Islet precursor cell (in vitro differentiated cells): ENCODE data around the gene TCF7L2.
A peak's percentile ranks its signal among the peaks of the same experiment; 100 is the strongest.

Experiments used
- DNase-seq: peaks from one replicate; pipeline ENCODE4 v3.0.0-alpha.2; 2018

Gene TCF7L2

DNA sequence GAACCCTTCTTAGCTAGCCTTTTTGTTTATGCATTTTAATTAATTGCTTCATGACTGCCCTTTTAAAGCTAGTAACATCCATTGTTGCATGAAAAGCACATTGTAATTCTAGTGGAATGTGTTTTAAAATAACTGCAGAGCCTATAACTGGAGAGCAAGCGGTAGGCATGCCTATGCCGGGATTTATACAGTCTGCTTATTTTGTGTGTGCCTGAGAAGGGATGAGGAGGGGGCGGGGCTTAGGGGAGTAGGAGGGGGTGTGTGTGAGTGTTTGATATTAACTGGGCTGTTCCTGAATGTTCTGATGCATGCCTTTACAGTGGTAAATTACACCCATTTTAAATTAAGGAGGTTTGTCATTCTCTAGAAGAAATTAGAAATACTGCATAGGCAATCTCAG is 208.1 kb downstream of the TCF7L2 start:
- DNase-seq, result peak; percentile 38

DNA sequence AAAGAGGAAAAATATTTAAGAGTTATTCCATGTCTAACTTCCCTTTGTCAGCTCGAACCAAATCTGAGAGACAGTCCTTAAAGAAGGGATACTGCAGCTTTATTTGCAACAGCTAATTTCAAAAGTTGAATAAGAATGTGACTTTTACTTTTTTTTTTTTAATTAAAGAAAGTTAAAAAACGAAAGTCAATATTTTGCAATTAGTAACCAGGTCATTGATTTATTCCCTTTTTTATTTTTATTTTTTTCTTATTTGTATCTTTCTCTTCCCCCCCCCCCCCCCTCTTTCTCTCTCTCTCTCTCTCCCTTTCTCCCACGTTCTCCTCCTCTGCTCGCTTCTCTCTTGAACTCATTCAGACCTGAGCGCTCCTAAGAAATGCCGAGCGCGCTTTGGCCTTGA is 209.5 kb downstream of the TCF7L2 start:
- no peak for DNase-seq

GRCh38 chr10:113160641-113161040 is 210.6 kb downstream of the TCF7L2 start:
- DNase-seq, result no peak

DNA sequence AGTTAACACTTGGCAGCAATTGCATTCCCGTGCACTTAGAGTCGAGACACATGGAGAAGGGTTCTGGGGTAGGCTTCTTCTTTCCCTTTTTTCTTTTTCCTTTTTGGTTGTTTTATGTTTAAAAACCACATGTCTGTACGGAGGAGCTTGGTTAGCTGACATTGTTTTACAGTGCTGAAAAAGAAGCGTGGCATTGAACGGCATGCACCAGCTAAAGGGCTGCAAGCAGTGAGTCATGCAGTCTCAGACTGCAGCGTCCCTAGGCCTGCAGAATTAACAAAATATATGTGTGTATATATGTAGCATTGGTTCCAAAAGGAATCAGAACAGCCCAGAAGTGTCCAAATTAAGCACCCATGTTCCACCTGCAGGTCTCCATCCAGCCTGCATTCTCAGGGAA is 211.0 kb downstream of the TCF7L2 start:
- DNase-seq, result no peak

DNA sequence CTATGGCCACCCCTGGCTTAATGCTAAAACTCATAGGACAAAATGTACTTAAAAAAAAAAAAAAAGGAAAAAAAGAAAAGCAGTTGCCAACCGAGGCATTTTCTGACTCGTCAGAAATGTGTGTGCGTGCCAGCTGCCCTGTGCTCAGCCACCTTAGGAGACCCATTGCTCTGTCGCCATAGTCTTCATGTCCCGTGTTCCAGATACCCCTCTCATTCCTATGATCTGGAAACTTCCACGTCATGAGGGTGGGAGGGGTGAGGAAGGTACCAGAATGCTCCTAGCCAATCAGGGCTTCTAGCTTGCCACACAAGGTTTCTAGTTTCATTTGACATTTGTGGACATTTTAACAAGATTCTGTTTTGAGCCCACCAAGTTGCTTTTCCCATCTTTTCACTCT is 212.9 kb downstream of the TCF7L2 start:
- DNase-seq, result no peak

DNA sequence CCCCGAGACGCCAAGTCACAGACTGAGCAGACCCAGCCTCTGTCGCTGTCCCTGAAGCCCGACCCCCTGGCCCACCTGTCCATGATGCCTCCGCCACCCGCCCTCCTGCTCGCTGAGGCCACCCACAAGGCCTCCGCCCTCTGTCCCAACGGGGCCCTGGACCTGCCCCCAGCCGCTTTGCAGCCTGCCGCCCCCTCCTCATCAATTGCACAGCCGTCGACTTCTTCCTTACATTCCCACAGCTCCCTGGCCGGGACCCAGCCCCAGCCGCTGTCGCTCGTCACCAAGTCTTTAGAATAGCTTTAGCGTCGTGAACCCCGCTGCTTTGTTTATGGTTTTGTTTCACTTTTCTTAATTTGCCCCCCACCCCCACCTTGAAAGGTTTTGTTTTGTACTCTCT is 215.6 kb downstream of the TCF7L2 start:
- DNase-seq, result no peak

DNA sequence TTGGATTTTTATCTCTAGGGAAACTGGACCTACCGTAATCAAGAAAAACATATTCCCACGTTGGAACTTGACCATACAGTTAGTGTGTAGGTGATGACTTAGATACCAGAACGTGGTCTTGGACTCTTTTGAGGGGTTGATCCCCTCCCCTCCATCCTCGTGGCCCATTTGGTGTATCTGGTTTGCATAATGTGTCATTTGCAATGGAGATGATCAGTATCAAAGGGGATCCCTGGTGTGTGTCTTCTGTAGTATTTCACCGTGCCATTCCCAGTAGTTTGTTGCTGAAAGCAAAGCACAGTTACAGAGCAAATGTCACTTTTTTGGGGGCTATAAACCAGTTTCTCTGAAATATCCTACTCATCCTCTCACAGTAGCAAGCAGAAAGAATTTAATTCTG is 217.7 kb downstream of the TCF7L2 start:
- no peak for DNase-seq

GRCh38 chr10:113168584-113168983 is 218.5 kb downstream of the TCF7L2 start:
- DNase-seq, result no peak

DNA sequence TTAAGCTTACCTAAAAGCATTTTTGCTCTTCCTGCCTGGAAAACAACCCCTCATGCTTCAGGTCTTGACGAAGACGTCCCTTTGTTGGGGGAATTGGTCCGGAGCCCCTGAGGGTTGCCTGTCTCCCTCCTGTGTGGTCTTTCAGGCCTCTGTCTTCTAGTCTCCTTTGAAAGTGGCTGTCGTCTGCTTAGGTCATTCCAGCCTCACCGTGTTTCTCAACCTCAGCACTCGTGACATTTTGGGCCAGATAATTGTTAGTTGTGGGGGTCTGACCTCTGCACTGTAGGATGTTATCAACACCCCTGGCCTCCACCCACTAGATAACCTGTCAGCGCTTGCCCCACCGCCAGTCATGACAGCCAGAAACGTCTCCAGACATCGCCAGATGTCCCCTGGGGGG is 219.1 kb downstream of the TCF7L2 start:
- peak; percentile 77 for DNase-seq

GRCh38 chr10:113169853-113170460 is 219.9 kb downstream of the TCF7L2 start:
- DNase-seq, result no peak

GRCh38 chr10:113171662-113172061 is 221.6 kb downstream of the TCF7L2 start:
- DNase-seq, result peak; percentile 70

DNA sequence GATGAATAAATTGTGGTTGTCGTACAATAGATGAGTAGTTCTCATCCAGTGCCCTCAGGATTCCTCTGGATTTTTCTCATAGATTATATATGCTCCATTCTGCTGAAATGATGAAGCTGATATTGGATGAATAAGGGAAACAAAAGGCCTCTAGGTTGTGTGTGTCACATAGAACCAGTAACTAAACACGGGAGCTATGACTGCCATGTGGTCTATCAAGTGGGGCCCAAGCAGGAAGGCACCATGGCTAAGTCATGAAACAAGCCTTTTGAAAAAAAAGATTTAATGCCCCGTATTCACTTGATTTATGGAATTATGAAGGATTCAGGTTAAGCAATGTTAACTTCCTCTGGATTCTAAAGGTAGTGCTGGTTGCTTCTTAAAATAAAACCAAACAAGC is 225.1 kb downstream of the TCF7L2 start:
- DNase-seq, result no peak

DNA sequence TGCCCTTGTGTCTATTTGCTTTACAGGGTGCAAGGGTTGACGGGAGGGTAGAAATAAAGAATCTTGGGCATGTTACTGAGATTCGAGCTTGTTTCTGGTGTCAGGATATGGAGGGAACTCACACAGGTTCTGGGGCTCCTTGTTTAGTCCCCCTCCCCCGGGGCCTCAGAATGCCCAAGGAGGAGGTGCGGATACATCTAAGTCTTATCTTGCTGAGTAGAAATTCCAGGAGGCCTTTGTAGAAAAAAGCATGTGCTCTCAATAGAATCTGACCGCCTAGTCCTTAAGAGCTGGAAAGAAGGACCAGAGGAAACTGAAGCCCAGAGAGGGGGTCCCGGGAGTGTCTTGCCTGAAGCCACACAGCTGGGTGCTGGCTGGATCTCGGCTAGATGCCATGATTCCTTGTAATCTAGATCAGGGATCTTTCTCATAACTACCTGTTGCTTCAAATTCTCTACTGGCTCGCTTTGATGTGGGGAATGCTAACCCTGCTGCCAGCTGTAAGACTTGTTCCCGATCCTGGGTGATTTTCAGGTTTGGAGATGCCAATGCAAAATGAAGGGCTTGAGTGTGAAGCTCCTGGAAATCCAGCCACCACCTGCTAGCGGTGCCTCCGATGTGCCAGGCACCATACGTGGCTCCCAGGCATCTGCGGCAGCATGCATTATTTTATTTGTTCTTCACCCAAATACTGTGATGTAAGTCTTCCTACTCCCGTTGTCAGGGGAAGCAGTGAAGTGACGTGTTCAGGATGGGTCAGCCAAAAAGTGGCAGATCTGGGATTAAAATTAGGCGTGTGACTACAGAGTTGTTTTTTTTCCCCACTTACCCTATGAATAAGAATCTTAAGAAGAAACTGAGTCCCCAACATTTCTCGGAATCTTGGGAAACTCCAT is 226.0 kb downstream of the TCF7L2 start:
- peak; percentile 63 for DNase-seq

- peak; percentile 40 for DNase-seq
These were observed 226.7 kb downstream of the TCF7L2 start for GRCh38 chr10:113176652-113177155.

DNA sequence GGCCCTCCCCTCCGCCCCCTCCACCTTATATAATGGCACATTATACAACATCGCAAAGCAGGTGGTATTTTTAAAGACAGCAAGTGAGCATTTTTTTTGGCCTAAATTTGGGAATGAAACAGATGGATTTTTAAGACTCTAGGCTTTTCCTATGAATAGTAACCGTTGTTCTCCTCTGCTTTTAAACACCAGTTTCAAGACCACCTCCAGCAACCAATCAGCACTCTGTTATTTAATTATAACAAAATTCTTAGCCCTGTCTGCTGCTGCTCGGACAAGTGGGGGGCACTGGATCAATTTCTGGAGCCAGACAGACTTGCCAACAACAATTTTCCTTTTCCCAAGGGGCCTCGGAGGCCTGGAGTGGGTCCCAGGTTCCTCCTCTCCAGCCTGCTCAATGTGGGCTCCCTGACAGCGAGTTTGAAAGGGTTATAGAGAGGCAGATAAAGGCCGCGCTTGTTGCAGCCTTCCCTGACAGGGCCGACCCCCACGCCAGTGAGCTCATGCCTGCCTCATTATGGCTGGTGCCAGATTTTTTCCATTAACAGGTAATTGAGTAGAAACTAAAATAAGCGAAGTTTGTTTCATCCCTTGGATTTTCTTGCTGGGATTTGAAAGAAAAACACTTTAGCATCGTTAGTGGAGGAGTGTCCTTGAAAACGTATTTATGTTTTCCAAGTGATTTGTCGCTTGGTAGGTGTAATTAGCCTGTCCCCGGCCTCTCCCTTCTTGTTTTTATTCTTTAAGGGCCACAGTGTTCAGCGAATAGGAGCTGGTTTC is 227.3 kb downstream of the TCF7L2 start:
- DNase-seq, result peak; percentile 45

GRCh38 chr10:113177936-113178335 is 227.9 kb downstream of the TCF7L2 start:
- peak; percentile 51 for DNase-seq

- DNase-seq, result peak; percentile 43
These were observed 228.7 kb downstream of the TCF7L2 start for GRCh38 chr10:113178771-113179170.

- peak; percentile 22 for DNase-seq
These were observed 229.2 kb downstream of the TCF7L2 start for GRCh38 chr10:113179265-113179664.

DNA sequence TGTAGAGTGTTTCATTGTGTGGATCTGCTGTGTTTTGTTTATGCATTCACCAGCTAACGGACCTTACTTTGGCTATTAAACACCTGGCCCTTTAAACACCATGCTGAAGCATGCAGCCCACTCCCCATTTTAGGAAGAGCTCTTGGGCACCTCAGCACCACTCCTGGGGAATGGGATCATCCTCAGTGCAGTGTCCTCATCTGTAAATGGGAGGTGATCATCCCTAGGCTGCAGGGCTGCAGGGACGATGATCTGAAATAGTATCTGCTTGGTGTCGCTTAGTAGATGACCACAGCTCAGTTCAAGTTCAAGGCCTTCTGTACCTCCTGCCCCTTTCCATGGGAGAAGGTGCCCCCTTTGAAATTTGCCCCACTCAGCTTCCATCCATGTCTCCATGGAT is 229.9 kb downstream of the TCF7L2 start:
- peak; percentile 13 for DNase-seq

- DNase-seq, result peak; percentile 49
These were observed 230.5 kb downstream of the TCF7L2 start for GRCh38 chr10:113180401-113181154.

DNA sequence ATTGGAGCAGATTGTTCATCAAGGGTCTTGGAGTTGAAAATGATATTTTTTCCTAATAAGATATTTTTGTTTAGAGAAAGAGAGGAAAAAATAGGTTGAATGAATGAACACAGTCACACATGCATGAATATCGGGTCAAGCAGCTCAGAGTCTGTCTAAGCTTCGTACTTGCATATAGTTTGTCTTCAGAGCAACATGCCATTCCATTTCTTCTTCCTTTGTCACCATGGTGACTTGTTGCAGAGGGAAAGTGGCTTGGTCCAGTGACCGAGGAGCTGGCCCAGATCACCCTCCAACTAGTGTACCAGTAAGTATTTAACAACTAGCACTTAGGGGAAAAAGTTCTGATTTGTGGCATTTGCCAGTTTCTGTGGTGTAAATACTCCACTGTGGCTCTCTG is 232.1 kb downstream of the TCF7L2 start:
- DNase-seq, result peak; percentile 26

GRCh38 chr10:113183573-113183972 is 233.5 kb downstream of the TCF7L2 start:
- DNase-seq, result peak; percentile 43
